ENCODE data around the gene PDE5A.

DNA sequence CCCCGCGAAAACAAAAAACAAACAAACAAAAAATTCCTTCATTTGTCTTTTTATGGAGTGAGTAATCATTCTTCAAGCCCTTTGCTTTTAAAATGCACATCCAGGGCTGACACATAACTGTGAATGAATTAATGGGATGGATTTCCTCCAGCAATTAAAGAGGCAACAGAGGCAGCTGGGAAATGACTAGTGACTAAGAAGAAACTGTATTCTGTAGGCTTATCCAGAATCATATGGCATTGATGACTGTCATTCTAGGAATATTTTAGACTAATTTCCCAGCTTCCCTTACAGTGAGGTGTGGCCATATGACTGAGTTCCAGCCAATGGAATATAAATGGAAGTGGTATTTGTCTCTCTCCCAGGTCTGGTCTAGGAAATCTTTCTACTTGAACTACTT lies 46.8 kb upstream of the PDE5A start:
- TF ChIP-seq CTCF (IDR thresholded peaks at IDR 0.05; ENCODE audit: low read depth, low read length, poor library complexity, severe bottlenecking) (no peak), EZH2phosphoT487 (IDR thresholded peaks at IDR 0.05; ENCODE audit: borderline replicate concordance, low read length) (no peak)
